ENCODE measurements around the gene MED12L.

GRCh38 chr3:151082880-151083838 is 2.3 kb upstream of the MED12L start:
- TF ChIP-seq GATA3 (IDR thresholded peaks at IDR 0.05; ENCODE audit: low read depth, low read length) (no peak), GATA2 (IDR thresholded peaks at IDR 0.05; ENCODE audit: low read depth, low read length) (no peak)
